Panc1 (cell line): ENCODE measurements around the gene ISLR.

Experiments
- CTCF ChIP-seq: fragments of 450-650 bp; IDR thresholded peaks from 2 replicates; pipeline ENCODE4 v1.5.1; 2017; ENCODE audit warnings: mild to moderate bottlenecking
- POLR2AphosphoS5 ChIP-seq: IDR thresholded peaks from 2 replicates; pipeline ENCODE4 v1.6.1; 2012; ENCODE audit warnings: mild to moderate bottlenecking, low read depth, low read length, moderate library complexity
- REST ChIP-seq, 2 experiments: IDR thresholded peaks; 2 replicates each; pipeline ENCODE4 v1.6.1; 2011 to 2012; ENCODE audit warnings: low read depth in 2 of 2, control low read depth in 1 of 2, low read length in 1 of 2, mild to moderate bottlenecking in 1 of 2, moderate library complexity in 1 of 2; ENCODE audit not compliant: insufficient read depth in 1 of 2

- TF ChIP-seq REST (IDR thresholded peaks at IDR 0.05; ENCODE audit: insufficient read depth in 1 of 2, low read depth in 2 of 2, low read length in 1 of 2): no peak
- TF ChIP-seq CTCF: no peak
- TF ChIP-seq POLR2AphosphoS5: no peak
Measured at GRCh38 chr15:74168711-74169126, 4.8 kb upstream of the ISLR start.
